Measurements from ENCODE around the gene CDHR2. TPM values are rescaled to one million over a fixed set of nuclear protein-coding genes. Genes with fewer than 3 reads are reported as not detected.
A peak's percentile ranks its signal among the peaks of the same experiment; 100 is the strongest.

Gene CDHR2
- total RNA-seq, 1 experiment from 2014 or later: 0.10 TPM

GRCh38 chr5:176625966-176626875 is 77.1 kb downstream of the CDHR2 start:
- CTCF ChIA-PET: no interaction called here
- Histone ChIP-seq H3K36me3 (ENCODE audit: control insufficient read depth in 1 of 2, insufficient read depth in 2 of 2, low read length in 2 of 2) (no peaks in the 10 kb centered on the region), H3K4me1 (ENCODE audit: control insufficient read depth in 1 of 2, insufficient read depth in 2 of 2, low read length in 2 of 2) (peaks cover 0 to 18% of the 10 kb centered on the region in 2 experiments; a peak in 2 of 4 replicates), H2AFZ (ENCODE audit: low read depth, low read length, poor library complexity, severe bottlenecking) (no peak overlapping the region), H3K9ac (ENCODE audit: low read length) (no peak overlapping the region), H3K4me2 (ENCODE audit: low read length) (peak overlapping the region; percentile 5; the same call in 1 of the 2 replicates), H3K27ac (ENCODE audit: low read depth, low read length) (no peak overlapping the region), H3K4me3 (replicated peaks in 1 of 2; ENCODE audit: low read depth in 1 of 2, low read length in 2 of 2) (no peak overlapping the region), H3K9me3 (ENCODE audit: control insufficient read depth in 1 of 2, insufficient read depth in 1 of 2, low read depth in 1 of 2, low read length in 2 of 2) (no peaks in the 10 kb centered on the region), H3K9me2 (ENCODE audit: insufficient read depth) (no peaks in the 10 kb centered on the region), H3K79me2 (ENCODE audit: insufficient read depth, low read length) (no peaks in the 10 kb centered on the region), H3K27me3 (ENCODE audit: insufficient read depth, low read length) (no peaks in the 10 kb centered on the region), H4K20me1 (ENCODE audit: insufficient read depth) (no peaks in the 10 kb centered on the region)
- intact Hi-C loops (cut with micrococcal nuclease): no loop called here
- no TSS peak for BruUV-seq (replicated peaks)
- POLR2A ChIA-PET: no interaction called here
- no peak for DNase-seq (ENCODE audit: low read depth, low spot score)
- TF ChIP-seq SRF (IDR thresholded peaks at IDR 0.05; ENCODE audit: low read depth) (no peak), MAX (IDR thresholded peaks at IDR 0.05) (no peak), YY1 (IDR thresholded peaks at IDR 0.05; ENCODE audit: extremely low read depth, insufficient replicate concordance, low read depth, low read length) (no peak), FOSL1 (IDR thresholded peaks at IDR 0.05; ENCODE audit: low read depth) (no peak), RAD21 (IDR thresholded peaks at IDR 0.05; ENCODE audit: low read depth) (no peak), CBX3 (IDR thresholded peaks at IDR 0.05; ENCODE audit: low read depth) (no peak), REST (IDR thresholded peaks at IDR 0.05; ENCODE audit: low read depth) (no peak), SP1 (IDR thresholded peaks at IDR 0.05; ENCODE audit: low read depth) (no peak), ATF3 (IDR thresholded peaks at IDR 0.05) (no peak), ZBTB33 (IDR thresholded peaks at IDR 0.05; ENCODE audit: extremely low read depth, insufficient replicate concordance, low read length) (no peak), EZH2phosphoT487 (IDR thresholded peaks at IDR 0.05; ENCODE audit: borderline replicate concordance) (no peak), EZH2 (IDR thresholded peaks at IDR 0.05) (no peak), POLR2AphosphoS5 (IDR thresholded peaks at IDR 0.05; ENCODE audit: low read depth, low read length) (no peak), POLR2A (IDR thresholded peaks at IDR 0.05; ENCODE audit: borderline replicate concordance, extremely low read depth, insufficient read depth, insufficient read length) (no peak), TCF7L2 (IDR thresholded peaks at IDR 0.05; ENCODE audit: borderline replicate concordance, extremely low read depth, insufficient read depth, insufficient read length) (no peak), CEBPB (IDR thresholded peaks at IDR 0.05; ENCODE audit: low read depth) (no peak), CTCF (IDR thresholded peaks at IDR 0.05 in 2 of 3, conservative IDR thresholded peaks at IDR 0.05 in 1 of 3; ENCODE audit: borderline replicate concordance in 1 of 3, insufficient read depth in 1 of 3, low read depth in 2 of 3, low read length in 2 of 3) (no peak)
- RAD21 ChIA-PET (ENCODE audit: low non-redundant PET in 1 of 2, low total read pairs in 2 of 2, uncharacterized antibody in 2 of 2, unreplicated experiment in 2 of 2): no interaction called here
- ATAC-seq: peak; percentile 55

All from HCT116 (cell line).